K562 (cell line): Measurements from ENCODE around the gene HNRNPA3. TPM values are rescaled to one million over a fixed set of nuclear protein-coding genes. Genes with fewer than 3 reads are reported as not detected.

ENCODE experiments used
- ARHGAP35 ChIP-seq: fragments of 450-650 bp; IDR thresholded peaks from 2 replicates; pipeline ENCODE4 v1.6.1; 2018; ENCODE audit not compliant: partially characterized antibody
- CREB1 ChIP-seq, 2 experiments: sonication (generic) in 1 of 2; formaldehyde crosslinking in 1 of 2; IDR thresholded peaks; 2 replicates each; pipeline versions ENCODE4 v1.6.1 to v1.8.0; 2012 to 2022; ENCODE audit warnings: inconsistent platforms in 1 of 2, mild to moderate bottlenecking in 1 of 2, missing genetic modification reagents in 1 of 2, moderate library complexity in 1 of 2
- CTCFL ChIP-seq: IDR thresholded peaks from 2 replicates; pipeline ENCODE4 v1.6.1; 2011; ENCODE audit warnings: borderline replicate concordance, low read depth, mild to moderate bottlenecking, moderate library complexity, low read length; ENCODE audit not compliant: insufficient read depth, poor library complexity, severe bottlenecking
- DACH1 ChIP-seq: fragments of 450-650 bp; IDR thresholded peaks from 2 replicates; pipeline ENCODE4 v1.6.1; 2018; ENCODE audit not compliant: partially characterized antibody
- E2F5 ChIP-seq: sonication (generic); formaldehyde crosslinking; IDR thresholded peaks from 2 replicates; pipeline ENCODE4 v1.8.0; 2022; ENCODE audit warnings: mild to moderate bottlenecking, missing genetic modification reagents
- ELK3 ChIP-seq: fragments of 450-650 bp; formaldehyde crosslinking; IDR thresholded peaks from 2 replicates; pipeline ENCODE4 v1.4.0; 2020; ENCODE audit warnings: mild to moderate bottlenecking
- FUS ChIP-seq: fragments of 200-400 bp; formaldehyde crosslinking; optimal IDR thresholded peaks from 2 replicates; pipeline ENCODE3; 2017; ENCODE audit warnings: low read depth, low read length
- KLF16 ChIP-seq: IDR thresholded peaks from 2 replicates; pipeline ENCODE4 v1.6.1; 2016; ENCODE audit warnings: antibody characterized with exemption
- POLR2B ChIP-seq: fragments of 450-650 bp; IDR thresholded peaks from 2 replicates; pipeline ENCODE4 v1.6.1; 2018; ENCODE audit warnings: low read depth; ENCODE audit not compliant: partially characterized antibody
- POLR2H ChIP-seq: IDR thresholded peaks from 2 replicates; pipeline ENCODE4 v1.6.1; 2016; ENCODE audit warnings: missing genetic modification characterization, low read depth, mild to moderate bottlenecking, control low read depth, missing compliant biosample characterization, moderate library complexity
- POLR3A ChIP-seq: IDR thresholded peaks from 2 replicates; pipeline ENCODE4 v1.6.1; 2011; ENCODE audit warnings: borderline replicate concordance, mild to moderate bottlenecking, moderate library complexity; ENCODE audit not compliant: insufficient read length, insufficient read depth; ENCODE audit errors: extremely low read depth
- SAP30 ChIP-seq: fragments of 200-600 bp; sonication (generic); IDR thresholded peaks from 2 replicates; pipeline ENCODE4 v1.6.1; 2012; ENCODE audit warnings: borderline replicate concordance, low read depth, mild to moderate bottlenecking, moderate library complexity, low read length, control low read depth, inconsistent platforms; ENCODE audit not compliant: insufficient read depth, poor library complexity, severe bottlenecking
- ZBED1 ChIP-seq: IDR thresholded peaks from 2 replicates; pipeline ENCODE4 v1.6.1; 2014
- ZBTB40 ChIP-seq, 2 experiments: fragments of 450-650 bp in 1 of 2; sonication (generic) in 1 of 2; formaldehyde crosslinking in 1 of 2; IDR thresholded peaks; 2 replicates each; pipeline versions ENCODE4 v1.7.1 to v1.9.0; 2016 to 2022; ENCODE audit warnings: inconsistent platforms in 1 of 2, mild to moderate bottlenecking in 1 of 2, missing genetic modification reagents in 1 of 2
- polyA plus RNA-seq, 8 experiments: library from polyadenylated mRNA; depleted of rRNA in 4 of 8; stranded (reverse) in 5 of 8; unstranded in 3 of 8; fragments of >200 nt; fragmentation: Nextera tagmentation in 2 of 8; fragmentation: Illumina TruSeq in 1 of 8; extraction: Ambion mirVana in 2 of 8; extraction: Trizol in 1 of 8; gene quantifications; 2 replicates each; pipeline versions ENCODE4 v1.2.1 to v1.2.3, GENCODE V29; 2011 to 2014; ENCODE audit warnings: inconsistent platforms in 1 of 8, missing spikeins in 1 of 8
- total RNA-seq, 7 experiments: library from RNA; depleted of rRNA in 6 of 7; stranded (reverse); fragments of >200 nt in 6 of 7; fragmentation: Illumina TruSeq in 2 of 7; extraction: Trizol in 2 of 7; gene quantifications; 2 replicates each; pipeline versions ENCODE4 v1.2.1 to v1.2.3, GENCODE V29; 2011 to 2021; ENCODE audit warnings: low replicate concordance in 1 of 7

HNRNPA3 gene
- total and polyA plus RNA-seq, 9 of the 15 experiments (the other 6 are each of a cell fraction or from before 2014, with no cell fraction given): 72.8 to 428 (median 192) TPM

GRCh38 chr2:177165061-177165583 lies 47.5 kb upstream of the HNRNPA3 start (continued):
- TF ChIP-seq ZBTB40 (IDR thresholded peaks at IDR 0.05) (peak; percentile 55), ZBTB40 (CRISPR knock-in tag; IDR thresholded peaks at IDR 0.05) (no peak), POLR2H (tag) (no peak; the same call in 1 of the 2 replicates), FUS (no peak), DACH1 (no peak), ZBED1 (no peak), CTCFL (no peak), ELK3 (CRISPR knock-in tag) (no peak), SAP30 (no peak), E2F5 (CRISPR knock-in tag) (no peak), POLR3A (no peak), CREB1 (IDR thresholded peaks at IDR 0.05) (no peak), CREB1 (CRISPR knock-in tag; IDR thresholded peaks at IDR 0.05) (no peak), ARHGAP35 (no peak), POLR2B (no peak), KLF16 (no peak)
